ENCODE results near the gene PKP1.

PKP1 gene

GRCh38 chr1:201356236-201356635 lies 72.9 kb downstream of the PKP1 start:
- DNase-seq = no peak

GRCh38 chr1:201356701-201357100 lies 73.4 kb downstream of the PKP1 start:
- DNase-seq = no peak

- DNase-seq = no peak
Measured at GRCh38 chr1:201357211-201357610, 73.9 kb downstream of the PKP1 start.

- DNase-seq = no peak
Measured at GRCh38 chr1:201357636-201358348, 74.5 kb downstream of the PKP1 start.

GRCh38 chr1:201358596-201358995 lies 75.3 kb downstream of the PKP1 start:
- DNase-seq = no peak

GRCh38 chr1:201359031-201359872 lies 75.9 kb downstream of the PKP1 start:
- no peak for DNase-seq

- DNase-seq = no peak
Measured at GRCh38 chr1:201359873-201360210, 76.5 kb downstream of the PKP1 start.

GRCh38 chr1:201360486-201360885 lies 77.2 kb downstream of the PKP1 start:
- no peak for DNase-seq

GRCh38 chr1:201360901-201361651 lies 77.8 kb downstream of the PKP1 start:
- no peak for DNase-seq

GRCh38 chr1:201361652-201362504 lies 78.6 kb downstream of the PKP1 start:
- no peak for DNase-seq

GRCh38 chr1:201362906-201363305 lies 79.6 kb downstream of the PKP1 start:
- no peak for DNase-seq

GRCh38 chr1:201363467-201363866 lies 80.2 kb downstream of the PKP1 start:
- no peak for DNase-seq

- no peak for DNase-seq
Measured at GRCh38 chr1:201364808-201365105, 81.5 kb downstream of the PKP1 start.

- DNase-seq = no peak
Measured at GRCh38 chr1:201365251-201365650, 81.9 kb downstream of the PKP1 start.

- no peak for DNase-seq
Measured at GRCh38 chr1:201366696-201367095, 83.4 kb downstream of the PKP1 start.

GRCh38 chr1:201369209-201369608 lies 85.9 kb downstream of the PKP1 start:
- no peak for DNase-seq

- DNase-seq = no peak
Measured at GRCh38 chr1:201370500-201370899, 87.2 kb downstream of the PKP1 start.

GRCh38 chr1:201371276-201371675 lies 88.0 kb downstream of the PKP1 start:
- DNase-seq = no peak

- DNase-seq = no peak
Measured at GRCh38 chr1:201371792-201372191, 88.5 kb downstream of the PKP1 start.

- no peak for DNase-seq
Measured at GRCh38 chr1:201374364-201374763, 91.1 kb downstream of the PKP1 start.

- DNase-seq = no peak
Measured at GRCh38 chr1:201375169-201375568, 91.9 kb downstream of the PKP1 start.

- DNase-seq = no peak
Measured at GRCh38 chr1:201376107-201376463, 92.8 kb downstream of the PKP1 start.
